OCI-LY3 (cell line): ENCODE results near the gene UBE2B.

ENCODE experiments used
- CTCF ChIP-seq: fragments of 200-600, 300-600 bp; sonication (generic); IDR thresholded peaks from 2 replicates; pipeline ENCODE4 v1.5.1; 2014; ENCODE audit warnings: antibody characterized with exemption, low read length, low read depth
- EZH2phosphoT487 ChIP-seq: fragments of 200-600 bp; shearing (Covaris generic); IDR thresholded peaks from 2 replicates; pipeline ENCODE4 v1.6.1; 2018; ENCODE audit warnings: antibody characterized with exemption, mixed run types, low read depth

- TF ChIP-seq EZH2phosphoT487 (no peak), CTCF (no peak)
These were observed 46.3 kb downstream of the UBE2B start for GRCh38 chr5:134417707-134418106.
